Measurements from ENCODE around the gene MYO3A. TPM values are rescaled to one million over a fixed set of nuclear protein-coding genes. Genes with fewer than 3 reads are reported as not detected.

MYO3A gene
- total and polyA plus RNA-seq, 2 donors (not counting 1 experiment from before 2014, with no cell fraction given), result not detected

DNA sequence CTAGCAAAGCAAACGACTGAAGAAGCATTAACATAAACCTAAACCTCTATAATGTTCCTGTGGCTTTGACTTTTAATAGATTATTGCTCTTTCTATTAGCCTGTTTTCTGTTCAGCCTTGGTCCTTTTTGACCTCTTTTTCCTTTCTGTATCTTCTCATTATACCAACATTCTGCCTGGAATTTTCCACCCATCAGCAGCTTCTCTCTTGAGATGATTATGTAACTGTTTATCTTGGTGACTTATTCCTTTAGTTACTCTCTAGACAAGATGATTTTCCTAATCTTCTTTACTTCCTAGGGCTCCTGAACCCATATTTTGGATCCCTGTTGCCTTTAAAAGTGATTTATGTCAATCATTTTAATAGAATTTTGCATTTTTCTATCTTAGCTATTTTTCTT is 81.1 kb downstream of the MYO3A start:
- no peaks in the 10 kb centered on the region for H3K36me3 ChIP-seq (ENCODE audit: control insufficient read depth, insufficient read depth, low read length)
- no peak for TF ChIP-seq EZH2 (IDR thresholded peaks at IDR 0.05; ENCODE audit: low read length, missing control alignments)
- TF ChIP-seq, protein P1, sequence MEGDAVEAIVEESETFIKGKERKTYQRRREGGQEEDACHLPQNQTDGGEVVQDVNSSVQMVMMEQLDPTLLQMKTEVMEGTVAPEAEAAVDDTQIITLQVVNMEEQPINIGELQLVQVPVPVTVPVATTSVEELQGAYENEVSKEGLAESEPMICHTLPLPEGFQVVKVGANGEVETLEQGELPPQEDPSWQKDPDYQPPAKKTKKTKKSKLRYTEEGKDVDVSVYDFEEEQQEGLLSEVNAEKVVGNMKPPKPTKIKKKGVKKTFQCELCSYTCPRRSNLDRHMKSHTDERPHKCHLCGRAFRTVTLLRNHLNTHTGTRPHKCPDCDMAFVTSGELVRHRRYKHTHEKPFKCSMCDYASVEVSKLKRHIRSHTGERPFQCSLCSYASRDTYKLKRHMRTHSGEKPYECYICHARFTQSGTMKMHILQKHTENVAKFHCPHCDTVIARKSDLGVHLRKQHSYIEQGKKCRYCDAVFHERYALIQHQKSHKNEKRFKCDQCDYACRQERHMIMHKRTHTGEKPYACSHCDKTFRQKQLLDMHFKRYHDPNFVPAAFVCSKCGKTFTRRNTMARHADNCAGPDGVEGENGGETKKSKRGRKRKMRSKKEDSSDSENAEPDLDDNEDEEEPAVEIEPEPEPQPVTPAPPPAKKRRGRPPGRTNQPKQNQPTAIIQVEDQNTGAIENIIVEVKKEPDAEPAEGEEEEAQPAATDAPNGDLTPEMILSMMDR (conservative IDR thresholded peaks at IDR 0.05 in 1 of 2, IDR thresholded peaks at IDR 0.05 in 1 of 2; ENCODE audit: low read depth in 1 of 2, low read length in 2 of 2), result no peak

DNA sequence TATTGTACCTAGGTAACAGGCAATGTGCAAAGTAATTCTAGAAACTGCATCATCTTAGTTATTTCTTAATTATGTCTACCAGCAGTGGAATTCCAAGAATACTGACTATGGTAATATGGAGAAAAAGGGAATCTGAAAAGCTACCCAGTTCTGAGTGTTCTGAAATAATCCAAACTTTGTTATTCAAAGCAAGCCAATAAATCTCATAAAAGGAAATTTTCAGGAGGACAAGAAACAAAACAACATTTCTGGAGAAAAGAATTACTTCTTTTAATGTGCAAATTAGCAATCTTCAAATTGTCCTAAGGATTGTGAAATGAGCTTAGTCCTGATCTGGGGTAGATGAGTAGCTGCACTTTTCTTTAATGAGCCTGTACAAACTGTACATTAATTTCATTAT is 88.8 kb downstream of the MYO3A start:
- Histone ChIP-seq H3K4me1 (ENCODE audit: control insufficient read depth, extremely low read depth, insufficient read depth, low read length) (no peaks in the 10 kb centered on the region), H2AFZ (ENCODE audit: low read length) (no peak overlapping the region), H3K9me3 (ENCODE audit: control insufficient read depth, insufficient read depth, low read depth, low read length) (no peaks in the 10 kb centered on the region), H3K27ac (ENCODE audit: insufficient read depth, low read length) (no peak overlapping the region), H3K79me2 (ENCODE audit: control insufficient read depth, insufficient read depth, low read length) (no peaks in the 10 kb centered on the region), H3K36me3 (ENCODE audit: control insufficient read depth, insufficient read depth, low read length) (no peaks in the 10 kb centered on the region), H3K4me2 (ENCODE audit: extremely low read depth, insufficient read depth, low read length) (no peak overlapping the region), H3K27me3 (ENCODE audit: control insufficient read depth, insufficient read depth, low read length) (no peaks in the 10 kb centered on the region), H3K4me3 (replicated peaks in 1 of 4; ENCODE audit: control extremely low read depth in 1 of 4, insufficient read depth in 1 of 4, low read depth in 3 of 4, low read length in 4 of 4) (no peak overlapping the region), H4K20me1 (ENCODE audit: control insufficient read depth, extremely low read depth, insufficient read depth, low read length) (no peaks in the 10 kb centered on the region), H3K9ac (ENCODE audit: insufficient read depth, low read length) (no peak overlapping the region)
- TF ChIP-seq, protein P1 (conservative IDR thresholded peaks at IDR 0.05 in 1 of 2, IDR thresholded peaks at IDR 0.05 in 1 of 2; ENCODE audit: low read depth in 1 of 2, low read length in 2 of 2), result no peak
- no peak for TF ChIP-seq EZH2 (IDR thresholded peaks at IDR 0.05; ENCODE audit: low read length, missing control alignments)
- no peak for DNase-seq (ENCODE audit: low read depth in 2 of 2)

More for the DNA sequence above, 81.1 kb downstream of the MYO3A start:
- Histone ChIP-seq H4K20me1 (ENCODE audit: control insufficient read depth, extremely low read depth, insufficient read depth, low read length) (no peaks in the 10 kb centered on the region), H3K79me2 (ENCODE audit: control insufficient read depth, insufficient read depth, low read length) (no peaks in the 10 kb centered on the region), H3K4me1 (ENCODE audit: control insufficient read depth, extremely low read depth, insufficient read depth, low read length) (no peaks in the 10 kb centered on the region), H3K9ac (ENCODE audit: insufficient read depth, low read length) (no peak overlapping the region), H3K4me3 (replicated peaks in 1 of 4; ENCODE audit: control extremely low read depth in 1 of 4, insufficient read depth in 1 of 4, low read depth in 3 of 4, low read length in 4 of 4) (no peak overlapping the region), H3K27me3 (ENCODE audit: control insufficient read depth, insufficient read depth, low read length) (no peaks in the 10 kb centered on the region), H3K9me3 (ENCODE audit: control insufficient read depth, insufficient read depth, low read depth, low read length) (no peaks in the 10 kb centered on the region), H3K4me2 (ENCODE audit: extremely low read depth, insufficient read depth, low read length) (no peak overlapping the region), H2AFZ (ENCODE audit: low read length) (no peak overlapping the region), H3K27ac (ENCODE audit: insufficient read depth, low read length) (no peak overlapping the region)
- DNase-seq (ENCODE audit: low read depth in 2 of 2), result no peak

DNA sequence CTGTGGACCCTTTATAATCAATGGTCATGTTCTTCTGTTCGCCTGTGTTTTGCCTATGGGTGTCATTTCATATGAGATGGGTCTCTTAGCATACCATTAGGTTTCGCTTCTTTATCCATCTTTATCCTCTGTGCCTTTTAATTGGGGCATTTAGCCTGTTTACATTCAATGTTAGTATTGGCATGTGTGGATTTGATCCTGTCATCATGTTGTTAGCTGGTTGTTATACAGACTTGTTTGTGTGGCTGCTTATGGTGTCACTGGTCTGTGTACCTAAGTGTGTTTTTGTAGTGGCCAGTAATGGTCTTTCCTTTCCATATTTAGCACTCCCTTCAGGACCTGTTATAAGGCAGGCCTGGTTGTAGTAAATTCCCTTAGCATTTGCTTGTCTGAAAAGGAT is 90.3 kb downstream of the MYO3A start:
- no peaks in the 10 kb centered on the region for H3K36me3 ChIP-seq (ENCODE audit: control insufficient read depth, insufficient read depth, low read length)
- H3K9ac ChIP-seq (ENCODE audit: insufficient read depth, low read length), result no peak overlapping the region
- H2AFZ ChIP-seq (ENCODE audit: low read length), result no peak overlapping the region
- H3K4me1 ChIP-seq (ENCODE audit: control insufficient read depth, extremely low read depth, insufficient read depth, low read length), result no peaks in the 10 kb centered on the region
- H3K79me2 ChIP-seq (ENCODE audit: control insufficient read depth, insufficient read depth, low read length), result no peaks in the 10 kb centered on the region
- TF ChIP-seq, protein P1 (conservative IDR thresholded peaks at IDR 0.05 in 1 of 2, IDR thresholded peaks at IDR 0.05 in 1 of 2; ENCODE audit: low read depth in 1 of 2, low read length in 2 of 2), result no peak
- TF ChIP-seq EZH2 (IDR thresholded peaks at IDR 0.05; ENCODE audit: low read length, missing control alignments), result no peak
- H3K4me3 ChIP-seq (replicated peaks in 1 of 4; ENCODE audit: control extremely low read depth in 1 of 4, insufficient read depth in 1 of 4, low read depth in 3 of 4, low read length in 4 of 4), result no peak overlapping the region
- DNase-seq (ENCODE audit: low read depth in 2 of 2), result no peak
- H3K4me2 ChIP-seq (ENCODE audit: extremely low read depth, insufficient read depth, low read length), result no peak overlapping the region
- no peaks in the 10 kb centered on the region for H3K27me3 ChIP-seq (ENCODE audit: control insufficient read depth, insufficient read depth, low read length)
- no peak overlapping the region for H3K27ac ChIP-seq (ENCODE audit: insufficient read depth, low read length)
- H4K20me1 ChIP-seq (ENCODE audit: control insufficient read depth, extremely low read depth, insufficient read depth, low read length), result no peaks in the 10 kb centered on the region
- H3K9me3 ChIP-seq (ENCODE audit: control insufficient read depth, insufficient read depth, low read depth, low read length), result no peaks in the 10 kb centered on the region

All from fibroblast of lung (primary cell).